Activated T-cell treated with anti-CD3 and anti-CD28 coated beads, Interleukin-2, amount 50 U/mL, for 72 hours (primary cell): ENCODE data around the gene ECE1. TPM values are rescaled to one million over a fixed set of nuclear protein-coding genes. Genes with fewer than 3 reads are reported as not detected.
A peak's percentile ranks its signal among the peaks of the same experiment; 100 is the strongest.

Experiments used
- ATAC-seq, 2 donors: fragments of 150-1000 bp; cut with Tn5 transposase; replicated peaks in 1 of 2; 2 replicates each; pipeline ENCODE4 v1.10.0; 2021; ENCODE audit warnings: moderate library complexity in 2 of 2, mild to moderate bottlenecking in 1 of 2
- DNase-seq, 2 donors: peaks; one replicate each; pipeline ENCODE4 v3.0.0; 2021 to 2022; ENCODE audit warnings: mixed read lengths in 1 of 2
- H3K27ac Mint-ChIP-seq: one replicate; pipeline ENCODE4 v1.8.0; 2022; ENCODE audit warnings: mild to moderate bottlenecking, moderate library complexity, mixed read lengths
- H3K27me3 Mint-ChIP-seq: one replicate; pipeline ENCODE4 v1.8.0; 2022; ENCODE audit warnings: low read depth, mixed read lengths
- H3K36me3 Mint-ChIP-seq, 2 donors: one replicate each; pipeline ENCODE4 v1.8.0; 2022; ENCODE audit warnings: mixed read lengths in 2 of 2, mild to moderate bottlenecking in 1 of 2; ENCODE audit not compliant: insufficient read depth in 2 of 2
- H3K4me1 Mint-ChIP-seq: one replicate; pipeline ENCODE4 v1.8.0; 2022; ENCODE audit warnings: low read depth, mixed read lengths
- H3K4me3 Mint-ChIP-seq, 2 donors: one replicate each; pipeline ENCODE4 v1.8.0; 2022; ENCODE audit warnings: mild to moderate bottlenecking in 2 of 2, mixed read lengths in 2 of 2, moderate library complexity in 2 of 2
- H3K9me3 Mint-ChIP-seq, 2 donors: one replicate each; pipeline ENCODE4 v1.8.0; 2022; ENCODE audit warnings: mixed read lengths in 2 of 2
- total RNA-seq, 2 donors: library from RNA; stranded (reverse); gene quantifications; one replicate each; pipeline ENCODE4 v1.2.3, GENCODE V29; 2022

ECE1 gene
- total RNA-seq, 2 donors from 2014 or later = 159 to 193 TPM

- H3K27ac Mint-ChIP-seq = peak overlapping the region; percentile 72
- H3K4me3 Mint-ChIP-seq = no peak overlapping the region
- H3K4me1 Mint-ChIP-seq = peaks cover 53% of the 10 kb centered on the region
- H3K36me3 Mint-ChIP-seq = peaks cover 3 to 22% of the 10 kb centered on the region in 2 donors
- DNase-seq = no peak
- H3K27me3 Mint-ChIP-seq = no peaks in the 10 kb centered on the region
- no peak for ATAC-seq
- H3K9me3 Mint-ChIP-seq = no peaks in the 10 kb centered on the region
Observed at GRCh38 chr1:21278208-21278859, 11.9 kb downstream of the ECE1 start.

DNA sequence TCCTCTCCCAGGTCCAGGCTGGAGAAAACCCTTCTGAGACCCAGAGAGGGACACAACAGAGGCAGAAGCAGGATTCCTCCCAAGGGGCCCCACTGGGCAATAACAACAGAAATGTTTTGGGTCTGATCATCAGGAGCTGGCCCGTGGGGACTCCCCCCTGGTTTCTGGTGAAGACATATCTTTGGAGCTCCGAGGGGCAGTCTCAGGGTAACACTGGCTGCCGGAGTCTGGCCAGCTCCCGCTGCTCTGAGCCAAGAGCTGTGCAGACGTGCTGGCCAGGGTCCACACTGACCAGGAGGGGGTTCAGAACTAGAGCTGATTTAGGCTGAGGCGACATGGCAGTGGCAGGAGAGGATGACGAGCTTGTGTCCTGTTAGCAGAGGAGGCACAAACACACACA lies 13.1 kb downstream of the ECE1 start:
- Mint-ChIP-seq H3K4me1 (peaks cover 50% of the 10 kb centered on the region), H3K27me3 (no peaks in the 10 kb centered on the region), H3K4me3 (no peak overlapping the region), H3K9me3 (no peaks in the 10 kb centered on the region), H3K27ac (no peak overlapping the region), H3K36me3 (peaks cover 0 to 23% of the 10 kb centered on the region in 2 donors)
- no peak for ATAC-seq
- DNase-seq = no peak

- ATAC-seq (no peak), DNase-seq (no peak)
- H3K36me3 Mint-ChIP-seq = peaks cover 7 to 40% of the 10 kb centered on the region in 2 donors
Observed at GRCh38 chr1:21272540-21272939, 17.7 kb downstream of the ECE1 start.

GRCh38 chr1:21271550-21271949 lies 18.7 kb downstream of the ECE1 start:
- Mint-ChIP-seq H3K4me1 (peaks cover 40% of the 10 kb centered on the region), H3K4me3 (no peak overlapping the region), H3K9me3 (no peaks in the 10 kb centered on the region), H3K36me3 (peaks cover 10 to 41% of the 10 kb centered on the region in 2 donors), H3K27ac (peak overlapping the region; percentile 61), H3K27me3 (no peaks in the 10 kb centered on the region)
- no peak for ATAC-seq
- DNase-seq = no peak

More at GRCh38 chr1:21272540-21272939, 17.7 kb downstream of the ECE1 start:
- no peaks in the 10 kb centered on the region for H3K9me3 Mint-ChIP-seq
- H3K27me3 Mint-ChIP-seq = no peaks in the 10 kb centered on the region
- peaks cover 45% of the 10 kb centered on the region for H3K4me1 Mint-ChIP-seq
- peak overlapping the region; percentile 33 for H3K27ac Mint-ChIP-seq
- no peak overlapping the region for H3K4me3 Mint-ChIP-seq

- no peaks in the 10 kb centered on the region for H3K9me3 Mint-ChIP-seq
- H3K27ac Mint-ChIP-seq = no peak overlapping the region
- peaks cover 10 to 40% of the 10 kb centered on the region in 2 donors for H3K36me3 Mint-ChIP-seq
- no peak overlapping the region for H3K4me3 Mint-ChIP-seq
- DNase-seq (peak; percentile 86 to 87), ATAC-seq (peak; percentile 76 to 84)
- H3K27me3 Mint-ChIP-seq = no peaks in the 10 kb centered on the region
- peaks cover 36% of the 10 kb centered on the region for H3K4me1 Mint-ChIP-seq
Observed at GRCh38 chr1:21270086-21270689, 20.1 kb downstream of the ECE1 start.

GRCh38 chr1:21269461-21270085 lies 20.7 kb downstream of the ECE1 start:
- ATAC-seq = no peak
- no peaks in the 10 kb centered on the region for H3K9me3 Mint-ChIP-seq
- peaks cover 13 to 38% of the 10 kb centered on the region in 2 donors for H3K36me3 Mint-ChIP-seq
- DNase-seq = no peak
- H3K27ac Mint-ChIP-seq = peak overlapping the region; percentile 70
- H3K4me3 Mint-ChIP-seq = no peak overlapping the region
- peaks cover 30% of the 10 kb centered on the region for H3K4me1 Mint-ChIP-seq
- H3K27me3 Mint-ChIP-seq = no peaks in the 10 kb centered on the region

- DNase-seq (no peak), ATAC-seq (no peak)
- H3K4me1 Mint-ChIP-seq = peaks cover 28% of the 10 kb centered on the region
- H3K27ac Mint-ChIP-seq = no peak overlapping the region
- H3K9me3 Mint-ChIP-seq = no peaks in the 10 kb centered on the region
- no peaks in the 10 kb centered on the region for H3K27me3 Mint-ChIP-seq
- no peak overlapping the region for H3K4me3 Mint-ChIP-seq
- H3K36me3 Mint-ChIP-seq = peaks cover 13 to 36% of the 10 kb centered on the region in 2 donors
Observed at GRCh38 chr1:21268281-21269239, 21.7 kb downstream of the ECE1 start.

GRCh38 chr1:21267191-21268077 lies 22.8 kb downstream of the ECE1 start:
- peak overlapping the region; percentile 85 for H3K27ac Mint-ChIP-seq
- ATAC-seq = no peak
- no peaks in the 10 kb centered on the region for H3K9me3 Mint-ChIP-seq
- peaks cover 34% of the 10 kb centered on the region for H3K4me1 Mint-ChIP-seq
- no peaks in the 10 kb centered on the region for H3K27me3 Mint-ChIP-seq
- no peak overlapping the region for H3K4me3 Mint-ChIP-seq
- no peak for DNase-seq
- H3K36me3 Mint-ChIP-seq = peaks cover 13 to 31% of the 10 kb centered on the region in 2 donors

DNA sequence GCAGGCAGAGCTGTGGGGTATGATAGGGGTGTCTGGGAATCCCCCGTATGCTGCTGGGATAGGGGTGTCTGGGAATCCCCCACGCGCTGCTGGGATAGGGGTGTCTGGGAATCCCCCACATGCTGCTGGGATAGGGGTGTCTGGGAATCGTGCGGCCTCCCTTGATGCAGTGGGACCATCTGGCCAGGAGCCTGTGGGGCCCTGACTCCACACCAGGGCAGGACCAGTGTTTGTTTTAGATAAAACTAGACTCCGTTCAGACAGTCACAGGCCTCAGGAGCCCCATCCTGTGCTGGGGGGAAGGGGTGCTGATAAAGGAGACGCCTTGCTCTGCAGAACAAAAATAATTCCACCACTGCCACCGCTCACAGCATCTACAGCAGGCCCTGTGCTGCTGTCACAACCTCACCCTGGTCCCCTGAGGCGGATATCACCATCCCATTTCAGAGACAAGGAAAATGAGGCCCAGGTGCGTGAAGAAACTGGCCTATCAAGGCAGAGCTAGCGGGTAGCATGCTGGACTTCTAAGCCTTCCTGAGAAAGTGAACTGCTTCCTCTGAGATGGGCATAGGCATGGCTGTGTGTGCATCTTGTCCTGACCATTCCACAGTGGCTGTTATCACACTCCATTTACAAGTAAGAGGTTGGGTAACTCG lies 24.0 kb downstream of the ECE1 start:
- peaks cover 13 to 26% of the 10 kb centered on the region in 2 donors for H3K36me3 Mint-ChIP-seq
- no peak overlapping the region for H3K4me3 Mint-ChIP-seq
- H3K9me3 Mint-ChIP-seq = no peaks in the 10 kb centered on the region
- no peak overlapping the region for H3K27ac Mint-ChIP-seq
- H3K27me3 Mint-ChIP-seq = no peaks in the 10 kb centered on the region
- peaks cover 36% of the 10 kb centered on the region for H3K4me1 Mint-ChIP-seq
- ATAC-seq = no peak
- DNase-seq = no peak

GRCh38 chr1:21265644-21266043 lies 24.6 kb downstream of the ECE1 start:
- Mint-ChIP-seq H3K27me3 (no peaks in the 10 kb centered on the region), H3K9me3 (no peaks in the 10 kb centered on the region), H3K27ac (no peak overlapping the region), H3K4me3 (no peak overlapping the region), H3K4me1 (peaks cover 36% of the 10 kb centered on the region), H3K36me3 (peaks cover 16 to 29% of the 10 kb centered on the region in 2 donors)
- no peak for DNase-seq
- ATAC-seq = no peak

- H3K9me3 Mint-ChIP-seq = no peaks in the 10 kb centered on the region
- H3K36me3 Mint-ChIP-seq = peaks cover 11 to 26% of the 10 kb centered on the region in 2 donors
- H3K27ac Mint-ChIP-seq = peak overlapping the region; percentile 88
- H3K4me1 Mint-ChIP-seq = peaks cover 36% of the 10 kb centered on the region
- ATAC-seq (no peak), DNase-seq (no peak)
- H3K27me3 Mint-ChIP-seq = no peaks in the 10 kb centered on the region
- H3K4me3 Mint-ChIP-seq = no peak overlapping the region
Observed at GRCh38 chr1:21264898-21265297, 25.4 kb downstream of the ECE1 start.
